KMS-11 (cell line): Measurements from ENCODE around the gene TSR3.

Source experiments
- H2AFZ ChIP-seq: fragments of 200-600 bp; sonication (generic); 2 replicates; pipeline ENCODE4 v1.6.1; 2016; ENCODE audit warnings: antibody characterized with exemption, mixed run types, low read depth
- H3K27ac ChIP-seq: fragments of 200-600 bp; sonication (generic); 2 replicates; pipeline ENCODE4 v1.6.1; 2016; ENCODE audit warnings: mild to moderate bottlenecking, mixed run types
- H3K27me3 ChIP-seq: fragments of 200-600 bp; sonication (generic); 2 replicates; pipeline ENCODE4 v1.6.1; 2017; ENCODE audit warnings: mild to moderate bottlenecking, low read depth, mixed run types, moderate library complexity; ENCODE audit not compliant: insufficient read depth
- H3K36me3 ChIP-seq: fragments of 200-600 bp; sonication (generic); 2 replicates; pipeline ENCODE4 v1.6.1; 2017; ENCODE audit warnings: mild to moderate bottlenecking, mixed run types; ENCODE audit not compliant: insufficient read depth
- H3K4me1 ChIP-seq: fragments of 200-600 bp; sonication (generic); 2 replicates; pipeline ENCODE4 v1.6.1; 2016; ENCODE audit warnings: mild to moderate bottlenecking, low read depth, mixed run types; ENCODE audit not compliant: poor library complexity, severe bottlenecking
- H3K4me2 ChIP-seq: fragments of 200-600 bp; sonication (generic); 2 replicates; pipeline ENCODE4 v1.7.0; 2016; ENCODE audit warnings: mild to moderate bottlenecking, mixed run types
- H3K4me3 ChIP-seq: fragments of 200-600 bp; sonication (generic); IDR thresholded peaks from 2 replicates; pipeline ENCODE4 v1.6.1; 2017; ENCODE audit warnings: low read depth, low read length, mixed read lengths; ENCODE audit not compliant: insufficient read depth
- H3K79me2 ChIP-seq: fragments of 200-600 bp; sonication (generic); 2 replicates; pipeline ENCODE4 v1.6.1; 2016; ENCODE audit warnings: low read depth, mixed run types; ENCODE audit not compliant: insufficient read depth
- H3K9ac ChIP-seq: fragments of 200-600 bp; sonication (generic); 2 replicates; pipeline ENCODE4 v1.6.1; 2016; ENCODE audit warnings: mild to moderate bottlenecking, mixed run types
- H4K20me1 ChIP-seq: fragments of 200-600 bp; sonication (generic); 2 replicates; pipeline ENCODE4 v1.6.1; 2016; ENCODE audit warnings: mild to moderate bottlenecking, mixed run types; ENCODE audit not compliant: insufficient read depth
- CTCF ChIP-seq: fragments of 200-600 bp; sonication (generic); conservative IDR thresholded peaks from 2 replicates; pipeline ENCODE4 v1.6.1; 2017; ENCODE audit warnings: low read depth, mild to moderate bottlenecking, antibody characterized with exemption, low read length, moderate library complexity, mixed read lengths

Gene TSR3

GRCh38 chr16:1333854-1334700 is 17.6 kb downstream of the TSR3 start:
- H3K36me3 ChIP-seq = no peaks in the 10 kb centered on the region
- H3K27me3 ChIP-seq = peaks cover 61% of the 10 kb centered on the region
- peak overlapping the region; percentile 100 for H3K4me2 ChIP-seq
- TF ChIP-seq CTCF = no peak
- H4K20me1 ChIP-seq = no peaks in the 10 kb centered on the region
- H3K27ac ChIP-seq = no peak overlapping the region
- H3K4me1 ChIP-seq = peaks cover 33% of the 10 kb centered on the region
- no peaks in the 10 kb centered on the region for H3K79me2 ChIP-seq
- H3K9ac ChIP-seq = no peak overlapping the region
- no peak overlapping the region for H3K4me3 ChIP-seq
- H2AFZ ChIP-seq = peak overlapping the region; percentile 71; the same call in 1 of the 2 replicates

- TF ChIP-seq CTCF = no peak
- H3K4me3 ChIP-seq = peak within 1 kb of the TSS; percentile 44
- no peaks in the 10 kb centered on the region for H3K36me3 ChIP-seq
- peaks cover 30% of the 10 kb centered on the region for H3K4me1 ChIP-seq
- peak within 1 kb of the TSS; percentile 80; the same call in 1 of the 2 replicates for H3K9ac ChIP-seq
- no peaks in the 10 kb centered on the region for H4K20me1 ChIP-seq
- peak within 1 kb of the TSS; percentile 100 for H3K4me2 ChIP-seq
- no peaks in the 10 kb centered on the region for H3K79me2 ChIP-seq
- H2AFZ ChIP-seq = peak within 1 kb of the TSS; percentile 71
- peaks cover 55% of the 10 kb centered on the region for H3K27me3 ChIP-seq
- peak within 1 kb of the TSS; percentile 82 for H3K27ac ChIP-seq
Measured at GRCh38 chr16:1333149-1333812, 18.4 kb downstream of the TSR3 start, which contains the start of gene BAIAP3. Gene BAIAP3 (plus strand): TSS chr16:1333645. CDS start chr16:1338550, 4,905 bp downstream.

GRCh38 chr16:1332618-1333148 is 19.0 kb downstream of the TSR3 start:
- peak overlapping the region; percentile 71 for H2AFZ ChIP-seq
- peak overlapping the region; percentile 82 for H3K27ac ChIP-seq
- H3K4me1 ChIP-seq = peaks cover 25% of the 10 kb centered on the region
- H3K9ac ChIP-seq = peak overlapping the region; percentile 80
- peaks cover 51% of the 10 kb centered on the region for H3K27me3 ChIP-seq
- H3K36me3 ChIP-seq = no peaks in the 10 kb centered on the region
- TF ChIP-seq CTCF = no peak
- peak overlapping the region; percentile 100 for H3K4me2 ChIP-seq
- no peaks in the 10 kb centered on the region for H4K20me1 ChIP-seq
- H3K79me2 ChIP-seq = no peaks in the 10 kb centered on the region
- H3K4me3 ChIP-seq = peak overlapping the region; percentile 44

GRCh38 chr16:1331712-1332617 is 19.7 kb downstream of the TSR3 start:
- H3K4me2 ChIP-seq = peak overlapping the region; percentile 100

More at GRCh38 chr16:1331712-1332617, 19.7 kb downstream of the TSR3 start:
- peak overlapping the region; percentile 51 for H3K4me3 ChIP-seq
- H3K36me3 ChIP-seq = no peaks in the 10 kb centered on the region
- H3K27ac ChIP-seq = peak overlapping the region; percentile 82
- peaks cover 25% of the 10 kb centered on the region for H3K4me1 ChIP-seq
- H3K79me2 ChIP-seq = no peaks in the 10 kb centered on the region
- H2AFZ ChIP-seq = peak overlapping the region; percentile 71; the same call in 1 of the 2 replicates
- H4K20me1 ChIP-seq = no peaks in the 10 kb centered on the region
- H3K9ac ChIP-seq = peak overlapping the region; percentile 80
- peaks cover 43% of the 10 kb centered on the region for H3K27me3 ChIP-seq
- TF ChIP-seq CTCF = no peak
